Natural killer cell (primary cell): ENCODE data around the gene RBM5. TPM values are rescaled to one million over a fixed set of nuclear protein-coding genes. Genes with fewer than 3 reads are reported as not detected.
A peak's percentile ranks its signal among the peaks of the same experiment; 100 is the strongest.

Experiments used
- ATAC-seq, 3 donors: fragments of 150-1000 bp in 2 of 3; fragments of 200-7000 bp in 1 of 3; cut with Tn5 transposase; 1 replicate in 1 of 3; 2 replicates in 2 of 3; pipeline ENCODE4 v1.10.0; 2021; ENCODE audit warnings: mild to moderate bottlenecking in 2 of 3, moderate library complexity in 2 of 3
- DNase-seq, 2 donors: peaks; one replicate each; pipeline versions ENCODE4 v3.0.0 to v3.0.0-alpha.2; 2013 to 2021; ENCODE audit warnings: mixed read lengths in 1 of 2
- H3K27ac ChIP-seq: one replicate; pipeline ENCODE4 v1.5.1; 2013; ENCODE audit warnings: mild to moderate bottlenecking, low read length
- H3K27me3 ChIP-seq: one replicate; pipeline ENCODE4 v1.6.1; 2013; ENCODE audit warnings: low read length; ENCODE audit not compliant: control insufficient read depth, insufficient read depth
- H3K36me3 ChIP-seq: one replicate; pipeline ENCODE4 v1.6.1; 2013; ENCODE audit warnings: low read length; ENCODE audit not compliant: control insufficient read depth, insufficient read depth
- H3K4me1 ChIP-seq: one replicate; pipeline ENCODE4 v1.6.1; 2013; ENCODE audit warnings: low read length; ENCODE audit not compliant: control insufficient read depth, insufficient read depth
- H3K4me3 ChIP-seq: one replicate; pipeline ENCODE4 v1.5.1; 2013; ENCODE audit warnings: low read length
- H3K9me3 ChIP-seq: one replicate; pipeline ENCODE4 v1.6.1; 2013; ENCODE audit warnings: low read length; ENCODE audit not compliant: control insufficient read depth, insufficient read depth
- H3K27ac Mint-ChIP-seq, 2 donors: one replicate each; pipeline ENCODE4 v1.8.0; 2022; ENCODE audit warnings: mild to moderate bottlenecking in 2 of 2, mixed read lengths in 2 of 2, moderate library complexity in 1 of 2
- H3K27me3 Mint-ChIP-seq, 2 donors: one replicate each; pipeline ENCODE4 v1.8.0; 2022; ENCODE audit warnings: low read depth in 2 of 2, mixed read lengths in 2 of 2
- H3K36me3 Mint-ChIP-seq: one replicate; pipeline ENCODE4 v1.8.0; 2022; ENCODE audit warnings: mixed read lengths
- H3K4me1 Mint-ChIP-seq, 2 donors: one replicate each; pipeline ENCODE4 v1.8.0; 2022; ENCODE audit warnings: mixed read lengths in 2 of 2
- H3K4me3 Mint-ChIP-seq: one replicate; pipeline ENCODE4 v1.8.0; 2022; ENCODE audit warnings: mild to moderate bottlenecking, moderate library complexity, mixed read lengths
- H3K9me3 Mint-ChIP-seq, 2 donors: one replicate each; pipeline ENCODE4 v1.8.0; 2022; ENCODE audit warnings: mixed read lengths in 2 of 2
- CTCF ChIP-seq: fragments of 200-600 bp; IDR thresholded peaks from one replicate; pipeline ENCODE4 v1.8.0; 2022; ENCODE audit warnings: antibody characterized with exemption
- WGBS: methylation state at CpG from one replicate; pipeline ENCODE4 v1.1.7; 2013; ENCODE audit warnings: missing lambda C conversion rate; ENCODE audit not compliant: insufficient coverage; 5-methylcytosine and 5-hydroxymethylcytosine counted together
- intact Hi-C: fragments of 100-400 bp; cut with micrococcal nuclease; formaldehyde crosslinking; loops from one replicate; pipeline ENCODE4 v1.14.2; 2022
- total RNA-seq, 4 donors: library from RNA; stranded (reverse); fragments of 120-200 nt in 1 of 4; gene quantifications; one replicate each; pipeline versions ENCODE4 v1.2.3 to v1.2.4, GENCODE V29; 2013 to 2022

RBM5 gene
- total RNA-seq, 3 donors from 2014 or later (not counting 1 experiment from before 2014, with no cell fraction given), result 359 to 473 (median 401) TPM

- no peak overlapping the region for H3K4me3 ChIP-seq
- no peak for DNase-seq
- H3K27ac Mint-ChIP-seq, result peak overlapping the region in 1 of 2 donors; percentile 67
- ATAC-seq, result no peak
- no peaks in the 10 kb centered on the region for H3K9me3 ChIP-seq
- H3K36me3 Mint-ChIP-seq, result no peaks in the 10 kb centered on the region
- intact Hi-C loops, result no loop called here
- 23% methylated on average over 13 of the region's 13 CpGs for WGBS
- H3K4me1 Mint-ChIP-seq, result peaks cover 0 to 11% of the 10 kb centered on the region in 2 donors
- no peak overlapping the region for H3K4me3 Mint-ChIP-seq
- H3K27me3 ChIP-seq, result no peaks in the 10 kb centered on the region
- no peaks in the 10 kb centered on the region for H3K9me3 Mint-ChIP-seq
- no peaks in the 10 kb centered on the region for H3K27me3 Mint-ChIP-seq
- H3K4me1 ChIP-seq, result peaks cover 3% of the 10 kb centered on the region
- no peak overlapping the region for H3K27ac ChIP-seq
- no peak for TF ChIP-seq CTCF
- H3K36me3 ChIP-seq, result no peaks in the 10 kb centered on the region
Measured at GRCh38 chr3:50138266-50139200, 49.8 kb downstream of the RBM5 start.

GRCh38 chr3:50139308-50139707, 50.6 kb downstream of the RBM5 start:
- no peaks in the 10 kb centered on the region for H3K27me3 Mint-ChIP-seq
- Histone ChIP-seq H3K4me3 (no peak overlapping the region), H3K9me3 (no peaks in the 10 kb centered on the region), H3K4me1 (peaks cover 3% of the 10 kb centered on the region), H3K27me3 (no peaks in the 10 kb centered on the region), H3K36me3 (no peaks in the 10 kb centered on the region), H3K27ac (no peak overlapping the region)
- intact Hi-C loops, result no loop called here
- H3K4me1 Mint-ChIP-seq, result peaks cover 0 to 11% of the 10 kb centered on the region in 2 donors
- WGBS, result 73% methylated on average over 6 of the region's 6 CpGs
- no peak overlapping the region for H3K27ac Mint-ChIP-seq
- no peak for TF ChIP-seq CTCF
- H3K4me3 Mint-ChIP-seq, result no peak overlapping the region
- ATAC-seq (no peak), DNase-seq (no peak)
- no peaks in the 10 kb centered on the region for H3K36me3 Mint-ChIP-seq
- no peaks in the 10 kb centered on the region for H3K9me3 Mint-ChIP-seq

GRCh38 chr3:50139718-50140423, 51.2 kb downstream of the RBM5 start:
- ATAC-seq, result no peak
- no peak overlapping the region for H3K27ac ChIP-seq
- TF ChIP-seq CTCF, result no peak
- Mint-ChIP-seq H3K36me3 (no peaks in the 10 kb centered on the region), H3K27ac (no peak overlapping the region), H3K27me3 (no peaks in the 10 kb centered on the region), H3K4me3 (no peak overlapping the region), H3K4me1 (peaks cover 0 to 11% of the 10 kb centered on the region in 2 donors), H3K9me3 (no peaks in the 10 kb centered on the region)
- H3K4me1 ChIP-seq, result peaks cover 3% of the 10 kb centered on the region
- 89% methylated on average over 13 of the region's 13 CpGs for WGBS
- no peak for DNase-seq
- intact Hi-C loops, result no loop called here
- H3K27me3 ChIP-seq, result no peaks in the 10 kb centered on the region
- H3K36me3 ChIP-seq, result no peaks in the 10 kb centered on the region
- no peak overlapping the region for H3K4me3 ChIP-seq
- no peaks in the 10 kb centered on the region for H3K9me3 ChIP-seq
